ENCODE measurements around the gene CFAP69. TPM values are rescaled to one million over a fixed set of nuclear protein-coding genes. Genes with fewer than 3 reads are reported as not detected.

The CFAP69 gene
- total RNA-seq, 1 donor from 2014 or later = 1.8 TPM

- Mint-ChIP-seq H3K27ac (ENCODE audit: unreplicated experiment) (no peak overlapping the region), H3K4me3 (ENCODE audit: unreplicated experiment) (no peak overlapping the region), H3K36me3 (ENCODE audit: low read depth, unreplicated experiment) (no peaks in the 10 kb centered on the region), H3K9me3 (ENCODE audit: unreplicated experiment) (no peaks in the 10 kb centered on the region), H3K27me3 (ENCODE audit: unreplicated experiment) (peaks cover 2% of the 10 kb centered on the region), H3K4me1 (ENCODE audit: unreplicated experiment) (peaks cover 2% of the 10 kb centered on the region)
- DNase-seq (ENCODE audit: low spot score) = no peak
- TF ChIP-seq CTCF (IDR thresholded peaks at IDR 0.05; ENCODE audit: unreplicated experiment) = no peak
Measured at GRCh38 chr7:90303241-90303640, 58.3 kb downstream of the CFAP69 start.

- H3K36me3 Mint-ChIP-seq (ENCODE audit: low read depth, unreplicated experiment) = no peaks in the 10 kb centered on the region
- H3K27ac Mint-ChIP-seq (ENCODE audit: unreplicated experiment) = no peak overlapping the region
- H3K9me3 Mint-ChIP-seq (ENCODE audit: unreplicated experiment) = no peaks in the 10 kb centered on the region
- TF ChIP-seq CTCF (IDR thresholded peaks at IDR 0.05; ENCODE audit: unreplicated experiment) = no peak
- no peaks in the 10 kb centered on the region for H3K4me1 Mint-ChIP-seq (ENCODE audit: unreplicated experiment)
- no peak for DNase-seq (ENCODE audit: low spot score)
- H3K27me3 Mint-ChIP-seq (ENCODE audit: unreplicated experiment) = no peaks in the 10 kb centered on the region
- no peak overlapping the region for H3K4me3 Mint-ChIP-seq (ENCODE audit: unreplicated experiment)
Measured at GRCh38 chr7:90309872-90310271, 64.9 kb downstream of the CFAP69 start.

- H3K27me3 Mint-ChIP-seq (ENCODE audit: unreplicated experiment) = no peaks in the 10 kb centered on the region
- DNase-seq (ENCODE audit: low spot score) = no peak
- no peaks in the 10 kb centered on the region for H3K4me1 Mint-ChIP-seq (ENCODE audit: unreplicated experiment)
- no peak for TF ChIP-seq CTCF (IDR thresholded peaks at IDR 0.05; ENCODE audit: unreplicated experiment)
- no peaks in the 10 kb centered on the region for H3K36me3 Mint-ChIP-seq (ENCODE audit: low read depth, unreplicated experiment)
- no peak overlapping the region for H3K27ac Mint-ChIP-seq (ENCODE audit: unreplicated experiment)
- H3K4me3 Mint-ChIP-seq (ENCODE audit: unreplicated experiment) = no peak overlapping the region
- H3K9me3 Mint-ChIP-seq (ENCODE audit: unreplicated experiment) = no peaks in the 10 kb centered on the region
Measured at GRCh38 chr7:90311175-90311574, 66.2 kb downstream of the CFAP69 start.

GRCh38 chr7:90312745-90313144 lies 67.8 kb downstream of the CFAP69 start:
- no peak for TF ChIP-seq CTCF (IDR thresholded peaks at IDR 0.05; ENCODE audit: unreplicated experiment)
- no peaks in the 10 kb centered on the region for H3K27me3 Mint-ChIP-seq (ENCODE audit: unreplicated experiment)
- no peaks in the 10 kb centered on the region for H3K9me3 Mint-ChIP-seq (ENCODE audit: unreplicated experiment)
- no peak overlapping the region for H3K27ac Mint-ChIP-seq (ENCODE audit: unreplicated experiment)
- no peaks in the 10 kb centered on the region for H3K4me1 Mint-ChIP-seq (ENCODE audit: unreplicated experiment)
- DNase-seq (ENCODE audit: low spot score) = no peak
- no peak overlapping the region for H3K4me3 Mint-ChIP-seq (ENCODE audit: unreplicated experiment)
- H3K36me3 Mint-ChIP-seq (ENCODE audit: low read depth, unreplicated experiment) = no peaks in the 10 kb centered on the region

GRCh38 chr7:90313907-90314306 lies 68.9 kb downstream of the CFAP69 start:
- H3K9me3 Mint-ChIP-seq (ENCODE audit: unreplicated experiment) = no peaks in the 10 kb centered on the region
- no peak overlapping the region for H3K27ac Mint-ChIP-seq (ENCODE audit: unreplicated experiment)
- no peaks in the 10 kb centered on the region for H3K4me1 Mint-ChIP-seq (ENCODE audit: unreplicated experiment)
- no peak for DNase-seq (ENCODE audit: low spot score)
- no peak overlapping the region for H3K4me3 Mint-ChIP-seq (ENCODE audit: unreplicated experiment)
- no peak for TF ChIP-seq CTCF (IDR thresholded peaks at IDR 0.05; ENCODE audit: unreplicated experiment)
- no peaks in the 10 kb centered on the region for H3K36me3 Mint-ChIP-seq (ENCODE audit: low read depth, unreplicated experiment)
- no peaks in the 10 kb centered on the region for H3K27me3 Mint-ChIP-seq (ENCODE audit: unreplicated experiment)
